A673 (cell line): ENCODE data around the gene MFSD1. TPM values are rescaled to one million over a fixed set of nuclear protein-coding genes. Genes with fewer than 3 reads are reported as not detected.

Experiments used
- BruUV-seq: library from RNA; stranded (reverse); fragments of 400-500 nt; replicated peaks from 2 replicates; lab custom pipeline; 2021; lab: Mats Ljungman, UMichigan
- CTCF ChIA-PET: fragments of 300-600 bp; sonication (Branson Sonifier 250); formaldehyde crosslinking; loops from one replicate; lab custom pipeline; 2022; ENCODE audit warnings: antibody characterized with exemption; lab: Charles Lee
- POLR2A ChIA-PET: fragments of 300-600 bp; sonication (Branson Sonifier 250); formaldehyde crosslinking; loops from one replicate; lab custom pipeline; 2022; ENCODE audit warnings: antibody characterized with exemption; ENCODE audit not compliant: low non-redundant PET; lab: Charles Lee
- DNase-seq: peaks from one replicate; pipeline ENCODE4 v3.0.0-alpha.2; 2015; ENCODE audit warnings: low spot score
- H3K27ac ChIP-seq: fragments of 200-600 bp; sonication (generic); 2 replicates; pipeline ENCODE4 v1.5.1; 2016; ENCODE audit warnings: mixed run types, low read depth, mild to moderate bottlenecking, mixed read lengths, antibody characterized with exemption, low read length; ENCODE audit not compliant: poor library complexity, severe bottlenecking
- H3K27me3 ChIP-seq: fragments of 200-600 bp; sonication (generic); replicated peaks from 2 replicates; pipeline ENCODE4 v1.6.1; 2017; ENCODE audit warnings: mixed run types, low read depth, mild to moderate bottlenecking, mixed read lengths, antibody characterized with exemption, low read length; ENCODE audit not compliant: insufficient read depth, poor library complexity
- H3K36me3 ChIP-seq: fragments of 200-600 bp; sonication (generic); 2 replicates; pipeline ENCODE4 v1.6.1; 2016; ENCODE audit warnings: mixed run types, mild to moderate bottlenecking, mixed read lengths, antibody characterized with exemption, low read length; ENCODE audit not compliant: insufficient read depth, poor library complexity, severe bottlenecking
- H3K4me1 ChIP-seq: fragments of 200-600 bp; sonication (generic); 2 replicates; pipeline ENCODE4 v1.6.1; 2017; ENCODE audit warnings: mixed run types, mild to moderate bottlenecking, mixed read lengths, antibody characterized with exemption, low read length; ENCODE audit not compliant: insufficient read depth, poor library complexity, severe bottlenecking
- H3K4me3 ChIP-seq: fragments of 200-600 bp; sonication (generic); 2 replicates; pipeline ENCODE4 v1.5.1; 2016; ENCODE audit warnings: low read depth, mixed run types, mild to moderate bottlenecking, mixed read lengths, low read length; ENCODE audit not compliant: poor library complexity, severe bottlenecking
- H3K9me3 ChIP-seq: fragments of 200-600 bp; sonication (generic); 2 replicates; pipeline ENCODE4 v1.6.1; 2016; ENCODE audit warnings: mixed run types, low read depth, mild to moderate bottlenecking, mixed read lengths, antibody characterized with exemption, low read length; ENCODE audit not compliant: poor library complexity, severe bottlenecking
- EZH2 ChIP-seq: fragments of 200-600 bp; sonication (generic); IDR thresholded peaks from 2 replicates; pipeline ENCODE4 v1.6.1; 2017; ENCODE audit warnings: borderline replicate concordance, low read depth, mild to moderate bottlenecking, mixed read lengths, antibody characterized with exemption, low read length; ENCODE audit not compliant: poor library complexity, severe bottlenecking
- intact Hi-C: fragments of 100-400 bp; cut with micrococcal nuclease; formaldehyde crosslinking; loops from one replicate; pipeline ENCODE4 v1.10.0; 2022; ENCODE audit not compliant: unreplicated experiment
- total RNA-seq: library from RNA; stranded (reverse); gene quantifications from 2 replicates; pipeline ENCODE4 v1.2.3, GENCODE V29; 2021
- TF ChIP-seq, protein P1 (sequence below): fragments of 300-800, 200-600 bp; sonication (generic); conservative IDR thresholded peaks from 2 replicates; pipeline ENCODE4 v1.5.1; 2017; ENCODE audit warnings: low read depth, mild to moderate bottlenecking, antibody characterized with exemption, low read length, moderate library complexity, mixed read lengths

The MFSD1 gene
- total RNA-seq, 1 experiment from 2014 or later, result 15.2 TPM

DNA sequence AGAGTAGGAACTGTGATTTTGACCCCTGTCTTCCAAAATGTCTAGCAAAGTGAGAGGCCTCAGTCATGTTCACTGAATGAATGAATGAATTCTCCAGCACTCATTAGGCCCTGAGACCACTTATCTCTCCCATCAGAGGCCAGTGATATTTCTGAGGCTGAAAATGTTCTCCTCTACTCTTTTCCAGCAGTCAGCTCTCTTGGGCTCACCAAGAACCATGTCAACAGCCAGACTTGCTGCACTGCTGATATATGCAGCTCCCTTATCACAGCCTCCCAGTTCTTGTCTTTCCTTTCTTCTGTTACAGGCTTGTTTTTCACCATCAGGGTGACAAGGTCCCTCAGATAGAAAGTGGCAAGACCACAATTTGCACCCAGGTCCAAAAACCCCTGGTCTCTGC lies 28.7 kb upstream of the MFSD1 start:
- Histone ChIP-seq H3K27me3 (no peaks in the 10 kb centered on the region), H3K4me3 (no peak overlapping the region), H3K36me3 (no peaks in the 10 kb centered on the region), H3K4me1 (no peaks in the 10 kb centered on the region), H3K9me3 (no peaks in the 10 kb centered on the region), H3K27ac (no peak overlapping the region)
- no TSS peak for BruUV-seq
- ChIA-PET CTCF (no interaction called here), POLR2A (no interaction called here)
- intact Hi-C loops, result no loop called here
- DNase-seq, result no peak
- TF ChIP-seq EZH2, result no peak
- TF ChIP-seq, protein P1, sequence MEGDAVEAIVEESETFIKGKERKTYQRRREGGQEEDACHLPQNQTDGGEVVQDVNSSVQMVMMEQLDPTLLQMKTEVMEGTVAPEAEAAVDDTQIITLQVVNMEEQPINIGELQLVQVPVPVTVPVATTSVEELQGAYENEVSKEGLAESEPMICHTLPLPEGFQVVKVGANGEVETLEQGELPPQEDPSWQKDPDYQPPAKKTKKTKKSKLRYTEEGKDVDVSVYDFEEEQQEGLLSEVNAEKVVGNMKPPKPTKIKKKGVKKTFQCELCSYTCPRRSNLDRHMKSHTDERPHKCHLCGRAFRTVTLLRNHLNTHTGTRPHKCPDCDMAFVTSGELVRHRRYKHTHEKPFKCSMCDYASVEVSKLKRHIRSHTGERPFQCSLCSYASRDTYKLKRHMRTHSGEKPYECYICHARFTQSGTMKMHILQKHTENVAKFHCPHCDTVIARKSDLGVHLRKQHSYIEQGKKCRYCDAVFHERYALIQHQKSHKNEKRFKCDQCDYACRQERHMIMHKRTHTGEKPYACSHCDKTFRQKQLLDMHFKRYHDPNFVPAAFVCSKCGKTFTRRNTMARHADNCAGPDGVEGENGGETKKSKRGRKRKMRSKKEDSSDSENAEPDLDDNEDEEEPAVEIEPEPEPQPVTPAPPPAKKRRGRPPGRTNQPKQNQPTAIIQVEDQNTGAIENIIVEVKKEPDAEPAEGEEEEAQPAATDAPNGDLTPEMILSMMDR, result no peak

DNA sequence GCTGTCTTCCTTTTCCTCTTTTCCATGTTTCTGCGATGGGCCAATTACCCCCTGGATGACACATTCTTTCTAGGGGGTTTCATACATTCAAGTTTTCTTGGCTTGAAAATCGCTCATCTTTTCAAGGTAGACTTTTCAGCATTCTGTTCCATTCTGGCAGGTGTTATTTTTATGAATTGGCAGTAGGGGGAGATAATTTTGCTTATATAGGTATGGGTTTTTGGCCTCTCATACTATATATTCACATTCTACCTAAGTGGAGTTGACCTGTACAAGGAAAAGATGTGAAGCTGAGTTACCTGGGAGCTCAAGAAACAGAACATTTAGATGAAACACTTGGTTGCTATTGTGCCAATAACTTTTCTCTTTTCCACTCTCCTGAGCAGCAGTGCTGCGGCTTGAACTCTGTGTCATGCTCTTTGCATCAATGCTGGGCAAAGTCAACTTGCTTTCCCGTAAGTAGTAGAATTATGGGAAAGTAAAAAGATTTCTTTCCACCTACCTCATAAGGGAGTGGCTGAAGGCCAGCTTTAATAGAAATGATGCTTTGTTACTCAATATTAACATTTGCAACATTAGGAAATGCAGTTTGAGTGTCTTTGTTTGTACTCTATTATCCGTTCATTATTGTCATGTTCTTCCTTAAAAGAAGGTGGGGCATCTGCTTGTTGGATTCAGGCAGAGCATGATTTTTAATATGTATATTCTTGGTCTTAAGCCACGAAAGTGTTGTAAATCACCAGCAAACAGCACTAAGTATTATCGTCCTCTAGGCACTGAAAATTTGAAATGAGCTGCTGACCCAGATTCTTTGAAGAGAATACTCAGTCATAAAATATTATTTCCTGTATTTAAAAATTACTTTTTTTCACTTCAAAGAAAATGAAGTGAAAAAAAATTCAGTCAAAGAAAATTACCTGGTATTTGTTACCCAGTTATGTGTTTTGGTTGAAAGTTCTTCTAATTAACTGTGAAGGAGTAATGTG lies 27.7 kb upstream of the MFSD1 start:
- H3K36me3 ChIP-seq, result no peaks in the 10 kb centered on the region
- no peaks in the 10 kb centered on the region for H3K27me3 ChIP-seq
- intact Hi-C loops, result no loop called here
- no TSS peak for BruUV-seq
- H3K9me3 ChIP-seq, result no peaks in the 10 kb centered on the region
- CTCF ChIA-PET, result no interaction called here
- no peaks in the 10 kb centered on the region for H3K4me1 ChIP-seq
- TF ChIP-seq, protein P1, result 0 out of 2 replicates have a peak, but pooled peaks have one; percentile 13
- TF ChIP-seq EZH2, result no peak
- no peak overlapping the region for H3K27ac ChIP-seq
- H3K4me3 ChIP-seq, result no peak overlapping the region
- no peak for DNase-seq
- POLR2A ChIA-PET, result no interaction called here

DNA sequence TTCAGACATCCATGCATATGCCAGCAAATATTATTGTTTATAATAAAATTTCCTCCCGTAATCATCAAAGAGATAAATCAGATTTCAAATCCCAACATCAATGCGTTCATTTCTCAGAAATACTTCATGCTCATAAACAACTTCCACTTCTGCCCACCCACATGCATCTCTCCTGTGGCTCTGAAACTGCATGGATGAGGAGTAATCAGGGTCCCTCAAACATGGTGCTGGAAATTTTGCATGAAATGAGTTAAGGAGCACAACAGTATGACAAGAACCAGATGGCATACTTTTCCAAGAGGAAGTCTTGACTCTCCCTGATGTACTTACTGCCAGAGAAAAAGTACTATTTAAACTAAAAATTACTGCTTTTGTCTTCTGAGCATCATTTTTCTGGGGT lies 26.9 kb upstream of the MFSD1 start:
- no peak overlapping the region for H3K27ac ChIP-seq
- intact Hi-C loops, result no loop called here
- POLR2A ChIA-PET, result no interaction called here
- no peaks in the 10 kb centered on the region for H3K27me3 ChIP-seq
- no peak for DNase-seq
- no peaks in the 10 kb centered on the region for H3K36me3 ChIP-seq
- no TSS peak for BruUV-seq
- H3K4me1 ChIP-seq, result no peaks in the 10 kb centered on the region
- H3K9me3 ChIP-seq, result no peaks in the 10 kb centered on the region
- no peak overlapping the region for H3K4me3 ChIP-seq
- CTCF ChIA-PET, result no interaction called here
- TF ChIP-seq EZH2, result no peak
- TF ChIP-seq, protein P1, result no peak
